ENCODE data around the gene TNKS1BP1.

Gene TNKS1BP1

GRCh38 chr11:57324154-57324885, 432 bp downstream of the TNKS1BP1 start:
- Histone ChIP-seq H3K4me2 (ENCODE audit: low read length) (peak overlapping the region; percentile 95), H3K9me3 (replicated peaks; ENCODE audit: low read length) (no peaks in the 10 kb centered on the region), H3K27me3 (ENCODE audit: control insufficient read depth, insufficient read depth, low read length) (no peaks in the 10 kb centered on the region), H3K4me3 (ENCODE audit: low read length) (peak overlapping the region; percentile 91), H3K9ac (ENCODE audit: low read depth, low read length) (peak overlapping the region; percentile 91), H3K4me1 (ENCODE audit: control insufficient read depth, insufficient read depth, low read length) (peaks cover 49% of the 10 kb centered on the region), H3K36me3 (ENCODE audit: insufficient read depth, low read length) (peaks cover 50% of the 10 kb centered on the region)

- H3K9me3 ChIP-seq (replicated peaks; ENCODE audit: low read length) = no peaks in the 10 kb centered on the region
- H3K36me3 ChIP-seq (ENCODE audit: insufficient read depth, low read length) = peaks cover 48% of the 10 kb centered on the region
- peak overlapping the region; percentile 91 for H3K4me3 ChIP-seq (ENCODE audit: low read length)
These were observed 948 bp downstream of the TNKS1BP1 start for GRCh38 chr11:57323855-57324153.

GRCh38 chr11:57323167-57323854, 1.4 kb downstream of the TNKS1BP1 start:
- H3K9me3 ChIP-seq (replicated peaks; ENCODE audit: low read length) = no peaks in the 10 kb centered on the region
- peaks cover 47% of the 10 kb centered on the region for H3K36me3 ChIP-seq (ENCODE audit: insufficient read depth, low read length)
- H3K27me3 ChIP-seq (ENCODE audit: control insufficient read depth, insufficient read depth, low read length) = no peaks in the 10 kb centered on the region
- peak overlapping the region; percentile 91 for H3K9ac ChIP-seq (ENCODE audit: low read depth, low read length)
- H3K4me3 ChIP-seq (ENCODE audit: low read length) = peak overlapping the region; percentile 91
- peak overlapping the region; percentile 95 for H3K4me2 ChIP-seq (ENCODE audit: low read length)
- peaks cover 53% of the 10 kb centered on the region for H3K4me1 ChIP-seq (ENCODE audit: control insufficient read depth, insufficient read depth, low read length)

More at GRCh38 chr11:57323855-57324153, 948 bp downstream of the TNKS1BP1 start:
- peaks cover 49% of the 10 kb centered on the region for H3K4me1 ChIP-seq (ENCODE audit: control insufficient read depth, insufficient read depth, low read length)
- peak overlapping the region; percentile 95 for H3K4me2 ChIP-seq (ENCODE audit: low read length)
- peak overlapping the region; percentile 91 for H3K9ac ChIP-seq (ENCODE audit: low read depth, low read length)
- no peaks in the 10 kb centered on the region for H3K27me3 ChIP-seq (ENCODE audit: control insufficient read depth, insufficient read depth, low read length)

- H3K4me1 ChIP-seq (ENCODE audit: control insufficient read depth, insufficient read depth, low read length) = peaks cover 57% of the 10 kb centered on the region
- H3K36me3 ChIP-seq (ENCODE audit: insufficient read depth, low read length) = peaks cover 47% of the 10 kb centered on the region
- no peaks in the 10 kb centered on the region for H3K9me3 ChIP-seq (replicated peaks; ENCODE audit: low read length)
- H3K4me2 ChIP-seq (ENCODE audit: low read length) = peak overlapping the region; percentile 95
- H3K4me3 ChIP-seq (ENCODE audit: low read length) = peak overlapping the region; percentile 91
- peak overlapping the region; percentile 91 for H3K9ac ChIP-seq (ENCODE audit: low read depth, low read length)
- H3K27me3 ChIP-seq (ENCODE audit: control insufficient read depth, insufficient read depth, low read length) = no peaks in the 10 kb centered on the region
These were observed 2.2 kb downstream of the TNKS1BP1 start for GRCh38 chr11:57322256-57323166.

GRCh38 chr11:57321388-57322255, 3.1 kb downstream of the TNKS1BP1 start:
- Histone ChIP-seq H3K27me3 (ENCODE audit: control insufficient read depth, insufficient read depth, low read length) (no peaks in the 10 kb centered on the region), H3K36me3 (ENCODE audit: insufficient read depth, low read length) (peaks cover 47% of the 10 kb centered on the region), H3K9ac (ENCODE audit: low read depth, low read length) (peak overlapping the region; percentile 91), H3K4me2 (ENCODE audit: low read length) (peak overlapping the region; percentile 95), H3K4me1 (ENCODE audit: control insufficient read depth, insufficient read depth, low read length) (peaks cover 61% of the 10 kb centered on the region), H3K4me3 (ENCODE audit: low read length) (peak overlapping the region; percentile 91), H3K9me3 (replicated peaks; ENCODE audit: low read length) (no peaks in the 10 kb centered on the region)

- H3K36me3 ChIP-seq (ENCODE audit: insufficient read depth, low read length) = peaks cover 47% of the 10 kb centered on the region
- peaks cover 61% of the 10 kb centered on the region for H3K4me1 ChIP-seq (ENCODE audit: control insufficient read depth, insufficient read depth, low read length)
- no peaks in the 10 kb centered on the region for H3K9me3 ChIP-seq (replicated peaks; ENCODE audit: low read length)
- no peak overlapping the region for H3K9ac ChIP-seq (ENCODE audit: low read depth, low read length)
- H3K4me2 ChIP-seq (ENCODE audit: low read length) = peak overlapping the region; percentile 95
- no peaks in the 10 kb centered on the region for H3K27me3 ChIP-seq (ENCODE audit: control insufficient read depth, insufficient read depth, low read length)
- H3K4me3 ChIP-seq (ENCODE audit: low read length) = peak overlapping the region; percentile 91
These were observed 3.9 kb downstream of the TNKS1BP1 start for GRCh38 chr11:57320719-57321387.

GRCh38 chr11:57320067-57320718, 4.6 kb downstream of the TNKS1BP1 start:
- Histone ChIP-seq H3K4me1 (ENCODE audit: control insufficient read depth, insufficient read depth, low read length) (peaks cover 60% of the 10 kb centered on the region), H3K9ac (ENCODE audit: low read depth, low read length) (no peak overlapping the region), H3K4me3 (ENCODE audit: low read length) (no peak overlapping the region), H3K27me3 (ENCODE audit: control insufficient read depth, insufficient read depth, low read length) (no peaks in the 10 kb centered on the region), H3K36me3 (ENCODE audit: insufficient read depth, low read length) (peaks cover 53% of the 10 kb centered on the region), H3K4me2 (ENCODE audit: low read length) (no peak overlapping the region), H3K9me3 (replicated peaks; ENCODE audit: low read length) (no peaks in the 10 kb centered on the region)

- H3K27me3 ChIP-seq (ENCODE audit: control insufficient read depth, insufficient read depth, low read length) = no peaks in the 10 kb centered on the region
- H3K36me3 ChIP-seq (ENCODE audit: insufficient read depth, low read length) = peaks cover 70% of the 10 kb centered on the region
- peak overlapping the region; percentile 0 for H3K4me2 ChIP-seq (ENCODE audit: low read length)
- peaks cover 51% of the 10 kb centered on the region for H3K4me1 ChIP-seq (ENCODE audit: control insufficient read depth, insufficient read depth, low read length)
- no peaks in the 10 kb centered on the region for H3K9me3 ChIP-seq (replicated peaks; ENCODE audit: low read length)
- H3K4me3 ChIP-seq (ENCODE audit: low read length) = no peak overlapping the region
- no peak overlapping the region for H3K9ac ChIP-seq (ENCODE audit: low read depth, low read length)
These were observed 6.6 kb downstream of the TNKS1BP1 start for GRCh38 chr11:57318178-57318577.

GRCh38 chr11:57316017-57316416, 8.7 kb downstream of the TNKS1BP1 start:
- Histone ChIP-seq H3K27me3 (ENCODE audit: control insufficient read depth, insufficient read depth, low read length) (no peaks in the 10 kb centered on the region), H3K9ac (ENCODE audit: low read depth, low read length) (no peak overlapping the region), H3K4me3 (ENCODE audit: low read length) (no peak overlapping the region), H3K4me2 (ENCODE audit: low read length) (no peak overlapping the region), H3K4me1 (ENCODE audit: control insufficient read depth, insufficient read depth, low read length) (peaks cover 44% of the 10 kb centered on the region), H3K36me3 (ENCODE audit: insufficient read depth, low read length) (peaks cover 85% of the 10 kb centered on the region), H3K9me3 (replicated peaks; ENCODE audit: low read length) (no peaks in the 10 kb centered on the region)

- Histone ChIP-seq H3K4me1 (ENCODE audit: control insufficient read depth, insufficient read depth, low read length) (peaks cover 44% of the 10 kb centered on the region), H3K4me2 (ENCODE audit: low read length) (no peak overlapping the region), H3K4me3 (ENCODE audit: low read length) (no peak overlapping the region), H3K9me3 (replicated peaks; ENCODE audit: low read length) (no peaks in the 10 kb centered on the region), H3K9ac (ENCODE audit: low read depth, low read length) (no peak overlapping the region), H3K27me3 (ENCODE audit: control insufficient read depth, insufficient read depth, low read length) (no peaks in the 10 kb centered on the region), H3K36me3 (ENCODE audit: insufficient read depth, low read length) (peaks cover 80% of the 10 kb centered on the region)
These were observed 9.3 kb downstream of the TNKS1BP1 start for GRCh38 chr11:57315491-57315890.
